HepG2 (cell line): ENCODE results near the gene CC2D1B.

Experiments used
- ATM ChIP-seq: fragments of 450-650 bp; IDR thresholded peaks from 2 replicates; pipeline ENCODE4 v1.7.1; 2017; ENCODE audit warnings: mild to moderate bottlenecking, borderline replicate concordance
- EP300 ChIP-seq, 3 experiments: sonication (generic) in 1 of 3; formaldehyde crosslinking in 1 of 3; IDR thresholded peaks; 2 replicates each; pipeline versions ENCODE4 v1.5.1 to v1.6.1; 2011 to 2020; ENCODE audit warnings: low read depth in 2 of 3, low read length in 2 of 3, borderline replicate concordance in 1 of 3, improper control_type of control experiment in 1 of 3, mild to moderate bottlenecking in 1 of 3, missing genetic modification reagents in 1 of 3, moderate library complexity in 1 of 3
- HDAC1 ChIP-seq: sonication (generic); formaldehyde crosslinking; IDR thresholded peaks from 2 replicates; pipeline ENCODE4 v1.5.1; 2020; ENCODE audit warnings: mild to moderate bottlenecking, missing genetic modification reagents
- HNRNPUL1 ChIP-seq: fragments of 200-400 bp; formaldehyde crosslinking; IDR thresholded peaks from 2 replicates; pipeline ENCODE4 v1.6.1; 2017; ENCODE audit warnings: low read depth, mild to moderate bottlenecking, low read length, moderate library complexity
- HOXA7 ChIP-seq: sonication (generic); formaldehyde crosslinking; IDR thresholded peaks from 2 replicates; pipeline ENCODE4 v1.8.1; 2022; ENCODE audit warnings: mild to moderate bottlenecking, missing genetic modification reagents, moderate library complexity
- PITX1 ChIP-seq: sonication (generic); formaldehyde crosslinking; IDR thresholded peaks from 2 replicates; pipeline ENCODE4 v1.5.1; 2020; ENCODE audit warnings: mild to moderate bottlenecking, missing genetic modification reagents
- SP2 ChIP-seq: sonication (generic); formaldehyde crosslinking; IDR thresholded peaks from 2 replicates; pipeline ENCODE4 v1.5.1; 2020; ENCODE audit warnings: mild to moderate bottlenecking, missing genetic modification reagents
- ZBTB26 ChIP-seq: IDR thresholded peaks from 2 replicates; pipeline ENCODE4 v1.6.1; 2016; ENCODE audit warnings: missing compliant biosample characterization, missing genetic modification reagents, borderline replicate concordance
- ZFP91 ChIP-seq: sonication (generic); formaldehyde crosslinking; IDR thresholded peaks from 2 replicates; pipeline ENCODE4 v1.9.0; 2022; ENCODE audit warnings: missing genetic modification reagents, mild to moderate bottlenecking, borderline replicate concordance
- ZKSCAN1 ChIP-seq: fragments of 150-350 bp; IDR thresholded peaks from 2 replicates; pipeline ENCODE4 v1.6.1; 2014; ENCODE audit warnings: low read length
- ZNF230 ChIP-seq: sonication (generic); formaldehyde crosslinking; IDR thresholded peaks from 2 replicates; pipeline ENCODE4 v1.4.0; 2020; ENCODE audit warnings: mild to moderate bottlenecking, missing genetic modification reagents
- ZNF263 ChIP-seq: sonication (generic); formaldehyde crosslinking; IDR thresholded peaks from 2 replicates; pipeline ENCODE4 v1.4.0; 2020; ENCODE audit warnings: missing genetic modification reagents
- ZNF776 ChIP-seq: sonication (generic); formaldehyde crosslinking; IDR thresholded peaks from 2 replicates; pipeline ENCODE4 v1.4.0; 2020; ENCODE audit warnings: mild to moderate bottlenecking, missing genetic modification reagents
- ZNF816 ChIP-seq: sonication (generic); formaldehyde crosslinking; IDR thresholded peaks from 2 replicates; pipeline ENCODE4 v1.8.0; 2022; ENCODE audit warnings: missing genetic modification reagents, mild to moderate bottlenecking, borderline replicate concordance

- TF ChIP-seq ZFP91 (CRISPR knock-in tag) (no peak), ZNF816 (CRISPR knock-in tag) (no peak), ZBTB26 (no peak), ATM (no peak), EP300 (IDR thresholded peaks at IDR 0.05; ENCODE audit: low read depth in 2 of 2, low read length in 2 of 2) (no peak), EP300 (CRISPR knock-in tag; IDR thresholded peaks at IDR 0.05; ENCODE audit: borderline replicate concordance) (no peak), HDAC1 (no peak), ZNF230 (CRISPR knock-in tag) (no peak), ZKSCAN1 (no peak), SP2 (CRISPR knock-in tag) (no peak), HOXA7 (CRISPR knock-in tag) (no peak), PITX1 (CRISPR knock-in tag) (no peak), ZNF263 (CRISPR knock-in tag) (no peak), HNRNPUL1 (no peak), ZNF776 (CRISPR knock-in tag) (no peak)
Measured at GRCh38 chr1:52413410-52413989, 47.5 kb upstream of the CC2D1B start.
